Stimulated activated naive CD8-positive, alpha-beta T cell treated with anti-CD3 and anti-CD28 coated beads, Interleukin-15, Interleukin-2, amounts not matched to agents 100 ng/mL and 50 ng/mL, for 24 hours (primary cell): ENCODE results near the gene SIK1.
"Not testable (repeated sequence)": the region's sequence is repeated elsewhere in the genome, so short reads cannot be mapped to it uniquely, and the experiment has no call there.

ENCODE experiments used
- H3K27ac Mint-ChIP-seq: one replicate; pipeline ENCODE4 v1.8.0; 2021; ENCODE audit warnings: mild to moderate bottlenecking, mixed read lengths
- H3K27me3 Mint-ChIP-seq: one replicate; pipeline ENCODE4 v1.8.0; 2021; ENCODE audit warnings: mixed read lengths
- H3K36me3 Mint-ChIP-seq: one replicate; pipeline ENCODE4 v1.8.0; 2021; ENCODE audit warnings: low read depth, mixed read lengths
- H3K4me1 Mint-ChIP-seq: one replicate; pipeline ENCODE4 v1.8.0; 2021; ENCODE audit warnings: low read depth, mixed read lengths
- H3K4me3 Mint-ChIP-seq: one replicate; pipeline ENCODE4 v1.8.0; 2021; ENCODE audit warnings: mild to moderate bottlenecking, mixed read lengths
- H3K9me3 Mint-ChIP-seq: one replicate; pipeline ENCODE4 v1.8.0; 2021; ENCODE audit warnings: mixed read lengths

SIK1 gene

DNA sequence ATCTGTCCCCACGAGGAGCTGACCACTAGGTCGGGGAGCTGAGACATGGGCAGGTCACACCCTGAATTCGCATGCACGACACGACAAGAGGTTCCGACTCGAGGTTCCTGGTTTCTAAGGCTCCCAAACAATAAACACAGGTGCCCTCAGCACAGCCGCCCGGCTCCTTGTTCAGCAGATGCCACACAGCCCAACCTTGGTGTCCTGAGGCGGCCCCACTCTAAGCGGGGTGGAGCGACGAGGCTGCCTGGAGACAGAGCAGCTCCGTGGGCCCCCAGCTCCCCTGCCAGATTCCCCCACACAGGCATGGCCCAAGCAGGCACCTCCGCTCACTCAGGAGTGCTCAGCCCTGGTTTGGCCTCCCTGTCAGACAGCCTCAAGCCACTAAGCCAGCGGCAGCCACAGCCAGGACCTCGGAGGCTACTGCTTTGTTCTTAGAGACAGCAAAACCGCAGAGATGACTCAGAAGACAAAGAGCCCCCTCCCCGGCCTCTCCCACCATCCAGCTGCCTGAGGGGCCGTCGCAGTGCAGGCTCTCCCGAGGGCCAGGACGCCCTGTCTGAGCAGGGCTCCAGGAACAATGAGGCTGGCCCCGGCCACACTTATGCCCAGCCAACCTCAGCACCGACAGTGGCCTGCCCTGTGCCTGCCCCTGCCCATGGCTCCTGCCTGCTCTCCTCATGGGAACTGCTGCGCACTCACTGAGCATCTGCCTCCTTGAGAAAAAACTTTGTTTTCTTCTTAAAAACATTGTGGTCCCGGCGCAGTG lies 14.7 kb downstream of the SIK1 start:
- not testable (repeated sequence) for H3K4me1 Mint-ChIP-seq, H3K9me3 Mint-ChIP-seq, H3K4me3 Mint-ChIP-seq, H3K27ac Mint-ChIP-seq, H3K36me3 Mint-ChIP-seq, H3K27me3 Mint-ChIP-seq

DNA sequence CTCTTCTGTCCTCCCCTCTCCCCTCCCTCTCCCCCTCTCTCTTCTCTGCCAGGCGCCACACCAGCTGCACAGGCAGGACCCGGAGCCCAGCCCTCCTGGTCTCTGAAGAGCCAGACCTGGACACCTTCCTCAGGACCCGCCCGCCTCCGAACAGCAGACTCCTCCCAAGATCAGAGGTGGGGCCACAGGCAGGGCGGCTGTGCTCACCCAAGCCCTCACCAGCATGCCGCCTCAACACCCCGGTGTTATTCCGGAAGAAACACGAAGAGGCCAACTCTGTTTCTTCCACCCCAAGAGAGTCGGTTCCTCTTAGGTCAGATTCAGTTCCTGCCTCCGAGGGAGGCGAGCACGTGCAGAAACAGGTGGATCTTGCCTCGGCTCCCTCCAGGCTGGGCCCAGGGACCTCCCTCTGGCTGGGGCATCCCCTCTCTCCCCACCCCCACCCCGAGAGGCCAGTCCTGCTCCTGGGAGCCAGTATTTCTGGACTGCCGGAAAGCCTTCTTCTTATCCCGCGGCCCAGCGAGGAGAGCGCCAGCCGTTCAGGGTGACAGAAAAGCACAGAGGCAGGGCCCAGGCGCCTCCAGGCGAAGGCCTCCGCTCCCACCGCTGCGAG lies 16.4 kb downstream of the SIK1 start:
- not testable (repeated sequence) for H3K36me3 Mint-ChIP-seq, H3K27me3 Mint-ChIP-seq, H3K9me3 Mint-ChIP-seq, H3K4me3 Mint-ChIP-seq, H3K4me1 Mint-ChIP-seq, H3K27ac Mint-ChIP-seq

DNA sequence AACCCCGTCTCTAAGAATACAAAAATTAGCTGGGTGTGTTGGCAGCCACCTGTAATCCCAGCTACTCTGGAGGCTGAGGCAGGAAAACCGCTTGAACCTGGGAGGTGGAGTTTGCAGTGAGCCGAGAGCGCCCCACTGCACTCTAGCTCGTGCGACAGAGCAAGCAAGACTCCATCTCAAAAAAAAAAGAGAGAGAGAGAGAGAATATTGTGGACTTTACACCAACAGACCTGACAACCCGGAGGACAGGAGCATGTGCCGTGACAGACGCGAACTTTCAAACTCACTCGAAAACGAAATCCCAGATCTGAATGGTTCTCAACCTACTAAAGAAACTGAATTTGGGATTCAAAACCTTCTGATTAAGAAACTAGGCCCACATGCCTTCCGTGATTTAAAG lies 19.8 kb downstream of the SIK1 start:
- H3K4me1 Mint-ChIP-seq, H3K27me3 Mint-ChIP-seq, H3K27ac Mint-ChIP-seq, H3K9me3 Mint-ChIP-seq, H3K36me3 Mint-ChIP-seq, H3K4me3 Mint-ChIP-seq: not testable (repeated sequence)

DNA sequence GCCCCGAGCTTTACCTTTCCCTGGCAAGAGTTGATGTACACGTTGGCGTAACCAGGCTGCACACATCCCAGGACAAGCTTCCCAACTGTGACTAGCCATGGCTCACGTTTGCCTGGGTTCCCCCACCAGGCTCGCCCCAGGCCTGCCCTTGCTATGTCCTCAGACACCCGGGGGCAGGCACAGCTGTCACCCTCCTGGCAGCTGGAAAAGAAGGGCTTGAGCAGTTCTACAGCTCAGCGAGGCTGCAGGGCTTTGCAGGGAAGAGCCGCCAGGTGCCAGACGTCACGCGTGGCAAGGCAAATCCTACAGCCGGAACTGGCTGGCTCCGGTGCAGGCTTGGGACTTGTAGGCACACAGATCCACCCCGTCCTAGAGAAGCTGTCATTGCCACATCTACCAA lies 22.5 kb downstream of the SIK1 start:
- not testable (repeated sequence) for H3K4me3 Mint-ChIP-seq, H3K9me3 Mint-ChIP-seq, H3K27ac Mint-ChIP-seq, H3K27me3 Mint-ChIP-seq, H3K4me1 Mint-ChIP-seq, H3K36me3 Mint-ChIP-seq

DNA sequence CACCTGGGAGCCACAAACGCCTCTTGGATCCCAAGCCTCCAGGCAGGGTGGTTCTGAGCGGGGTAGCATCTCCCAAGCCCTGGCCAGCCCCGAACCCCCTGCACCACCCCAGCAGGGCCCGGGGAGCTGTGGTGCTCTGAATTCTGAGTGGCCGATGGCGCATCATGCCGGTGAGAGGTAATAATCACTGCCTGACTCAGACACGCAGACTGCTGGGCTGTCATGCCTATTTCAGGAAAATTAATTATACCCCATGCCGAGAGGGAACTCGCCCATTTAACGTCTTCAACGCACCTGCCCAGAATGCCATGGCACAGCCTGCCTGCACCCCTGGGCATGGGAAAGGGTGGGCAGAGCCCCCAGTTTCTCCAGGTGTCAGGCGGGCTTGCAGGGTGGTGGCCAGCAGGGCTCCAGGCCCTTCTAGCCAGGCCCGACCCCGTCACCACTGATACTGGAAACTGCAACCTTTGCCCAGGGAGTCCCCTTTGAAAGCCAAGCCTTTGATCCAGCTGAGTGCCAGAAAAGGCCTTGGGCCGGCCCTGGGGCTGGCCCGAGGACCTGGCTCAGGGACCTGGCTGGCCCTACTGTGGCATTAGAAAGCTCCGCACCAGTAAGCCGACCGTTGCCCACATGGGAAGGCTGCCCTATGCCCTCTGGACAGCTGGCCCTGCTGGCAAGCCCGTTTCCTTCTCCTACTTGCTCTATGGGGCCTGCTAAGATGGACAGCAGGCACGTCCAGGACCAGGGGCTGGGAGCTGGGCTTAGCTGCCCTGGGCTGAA lies 23.1 kb downstream of the SIK1 start:
- H3K4me1 Mint-ChIP-seq, H3K27ac Mint-ChIP-seq, H3K36me3 Mint-ChIP-seq, H3K4me3 Mint-ChIP-seq, H3K9me3 Mint-ChIP-seq, H3K27me3 Mint-ChIP-seq: not testable (repeated sequence)

DNA sequence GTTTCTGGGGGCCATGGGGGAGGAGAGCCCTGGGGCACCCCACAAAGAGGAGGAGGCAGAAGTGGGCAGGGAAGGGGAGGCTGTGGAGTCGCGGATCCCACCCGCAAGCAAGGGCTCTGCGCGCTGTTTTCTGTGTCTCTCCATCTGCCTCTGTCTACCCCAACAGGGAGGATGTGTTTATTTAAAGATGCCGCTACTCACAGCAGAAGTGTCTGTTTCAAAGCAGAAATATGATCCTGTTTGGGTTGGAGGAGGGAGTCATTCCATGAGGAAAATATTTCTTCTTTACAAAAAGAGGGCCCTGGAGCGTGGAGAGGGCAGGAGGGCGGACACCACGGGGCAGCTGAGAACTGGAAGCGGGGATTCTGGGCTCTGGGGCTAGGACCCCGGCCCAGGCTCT lies 25.8 kb downstream of the SIK1 start:
- H3K4me1 Mint-ChIP-seq, H3K4me3 Mint-ChIP-seq, H3K36me3 Mint-ChIP-seq, H3K27me3 Mint-ChIP-seq, H3K9me3 Mint-ChIP-seq, H3K27ac Mint-ChIP-seq: not testable (repeated sequence)

DNA sequence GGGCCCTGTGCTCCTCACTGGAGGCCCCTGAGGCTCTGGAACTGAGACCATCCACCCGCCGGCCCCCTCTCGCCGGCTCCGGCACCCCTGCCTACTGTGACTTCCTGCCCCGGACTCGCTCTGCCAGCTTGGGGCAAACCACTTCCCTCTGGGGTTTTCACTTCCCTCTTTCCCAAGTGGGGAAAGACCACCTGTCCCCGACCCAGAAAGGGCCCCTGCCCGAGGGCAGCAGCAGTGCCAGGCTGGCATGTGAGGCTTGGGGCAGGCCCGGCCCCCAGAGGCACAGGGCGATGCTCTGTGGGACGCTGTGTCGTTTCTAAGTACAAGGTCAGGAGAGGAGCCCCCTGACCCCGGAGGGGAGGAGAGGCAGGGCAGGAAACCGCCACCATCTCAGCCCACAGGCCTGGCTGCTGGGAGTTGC lies 27.3 kb downstream of the SIK1 start:
- H3K27ac Mint-ChIP-seq, H3K9me3 Mint-ChIP-seq, H3K4me3 Mint-ChIP-seq, H3K4me1 Mint-ChIP-seq, H3K36me3 Mint-ChIP-seq, H3K27me3 Mint-ChIP-seq: not testable (repeated sequence)

DNA sequence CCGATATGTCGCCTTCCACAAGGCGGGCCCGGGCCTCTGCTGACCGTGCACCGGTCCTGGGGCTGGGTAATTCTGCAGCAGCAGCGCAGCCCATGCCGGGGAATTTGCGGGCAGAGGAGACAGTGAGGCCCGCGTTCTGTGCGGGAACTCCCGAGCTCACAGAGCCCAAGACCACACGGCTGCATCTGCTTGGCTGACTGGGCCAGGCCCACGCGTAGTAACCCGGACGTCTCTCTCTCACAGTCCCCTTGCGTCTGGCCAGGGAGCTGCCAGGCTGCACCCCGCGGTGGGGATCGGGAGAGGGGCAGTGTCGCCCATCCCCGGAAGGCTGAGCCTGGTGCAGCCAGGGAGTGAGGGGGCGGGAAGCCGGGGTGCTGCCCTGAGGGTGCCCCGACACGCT lies 27.8 kb downstream of the SIK1 start:
- H3K27me3 Mint-ChIP-seq, H3K9me3 Mint-ChIP-seq, H3K36me3 Mint-ChIP-seq, H3K27ac Mint-ChIP-seq, H3K4me3 Mint-ChIP-seq, H3K4me1 Mint-ChIP-seq: not testable (repeated sequence)

DNA sequence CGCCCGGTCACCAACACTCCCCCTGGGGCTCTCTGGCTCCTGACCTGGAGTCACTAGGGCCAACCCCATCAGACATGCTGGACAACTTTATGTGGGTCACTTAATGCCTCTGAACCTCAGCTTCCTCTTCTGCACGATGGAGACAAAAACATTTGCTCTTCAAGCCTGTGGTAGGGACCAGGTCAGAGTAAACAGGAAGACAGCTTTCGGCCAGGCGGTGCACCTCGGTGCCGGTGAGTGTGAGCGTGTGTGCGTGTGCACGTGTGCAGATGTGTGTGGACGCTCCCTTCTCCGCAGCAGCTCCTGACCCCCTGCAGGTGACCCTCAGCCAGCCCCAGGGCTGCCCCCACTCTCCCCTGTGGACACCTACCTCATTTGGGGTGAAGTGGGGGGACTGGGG lies 28.4 kb downstream of the SIK1 start:
- not testable (repeated sequence) for H3K4me1 Mint-ChIP-seq, H3K27ac Mint-ChIP-seq, H3K4me3 Mint-ChIP-seq, H3K27me3 Mint-ChIP-seq, H3K36me3 Mint-ChIP-seq, H3K9me3 Mint-ChIP-seq

DNA sequence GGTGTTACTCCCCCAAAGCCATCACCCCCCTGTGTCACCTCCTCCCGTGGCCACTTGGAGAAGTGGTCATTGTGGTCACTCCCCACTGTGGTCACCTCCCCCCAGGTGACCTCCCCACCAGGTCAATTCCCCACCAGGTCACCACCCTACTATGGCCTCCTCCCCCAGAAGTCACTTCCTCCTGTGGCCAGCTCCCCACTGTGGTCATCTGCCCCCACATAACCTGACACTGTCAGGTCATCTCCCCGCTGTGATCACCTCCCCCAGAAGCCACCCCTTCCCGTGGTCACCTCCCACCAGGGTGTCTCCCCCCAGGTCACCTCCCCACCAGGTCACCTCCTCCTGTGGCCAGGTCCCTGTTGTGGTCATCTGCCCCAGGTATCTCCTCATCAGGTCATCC lies 28.9 kb downstream of the SIK1 start:
- not testable (repeated sequence) for H3K4me3 Mint-ChIP-seq, H3K9me3 Mint-ChIP-seq, H3K4me1 Mint-ChIP-seq, H3K27me3 Mint-ChIP-seq, H3K36me3 Mint-ChIP-seq, H3K27ac Mint-ChIP-seq

DNA sequence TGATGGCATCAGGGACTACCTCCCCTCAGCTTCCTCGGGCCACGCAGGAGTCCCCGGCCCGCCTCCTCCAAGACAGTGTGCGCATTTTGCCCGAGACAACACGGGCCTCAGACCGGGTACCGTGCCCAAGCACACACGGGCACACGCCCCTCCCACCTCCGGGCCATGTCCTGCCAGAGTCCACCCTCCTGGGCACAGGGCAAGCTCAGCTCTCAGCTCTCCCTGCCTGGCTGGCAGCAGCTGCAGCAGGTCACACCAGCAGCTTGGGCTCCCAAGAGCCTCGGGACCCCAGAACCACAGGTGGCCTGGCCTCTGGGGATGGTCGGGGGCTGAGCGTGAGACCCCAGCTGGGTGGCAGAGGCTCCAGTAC lies 29.5 kb downstream of the SIK1 start:
- not testable (repeated sequence) for H3K27ac Mint-ChIP-seq, H3K9me3 Mint-ChIP-seq, H3K4me3 Mint-ChIP-seq, H3K27me3 Mint-ChIP-seq, H3K4me1 Mint-ChIP-seq, H3K36me3 Mint-ChIP-seq

DNA sequence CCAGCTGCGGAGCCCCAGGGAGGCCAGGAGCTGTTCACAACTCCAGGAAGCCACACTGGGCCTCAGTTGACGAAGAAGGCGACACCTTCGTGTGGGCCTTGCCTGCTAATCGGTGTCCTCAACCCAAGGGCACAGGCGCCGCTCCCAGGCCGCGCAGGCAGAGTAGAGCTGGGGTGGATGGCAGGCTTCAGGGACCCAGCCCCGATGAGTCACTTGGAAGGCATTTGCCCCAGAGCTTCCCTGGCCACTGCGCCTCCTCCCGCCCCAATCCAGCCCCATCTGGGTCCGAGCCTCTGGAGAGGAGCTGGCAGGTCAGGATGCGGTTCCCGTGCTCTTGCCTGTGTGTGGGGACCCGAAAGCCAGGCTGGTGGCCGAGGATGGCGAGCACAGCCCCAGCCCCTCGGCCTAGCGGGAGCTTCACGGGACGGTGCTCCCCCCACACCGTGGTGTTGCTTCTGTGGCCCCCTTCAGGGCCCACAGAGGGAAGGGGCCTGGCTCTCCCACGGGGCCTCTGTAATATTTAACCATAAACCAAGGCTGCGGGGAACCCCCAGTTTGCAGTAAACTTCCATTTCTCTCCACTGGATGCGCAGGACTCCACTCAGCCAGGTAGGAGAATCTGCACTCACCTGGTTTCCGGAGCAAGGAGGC lies 30.0 kb downstream of the SIK1 start:
- not testable (repeated sequence) for H3K4me3 Mint-ChIP-seq, H3K27ac Mint-ChIP-seq, H3K36me3 Mint-ChIP-seq, H3K9me3 Mint-ChIP-seq, H3K27me3 Mint-ChIP-seq, H3K4me1 Mint-ChIP-seq

DNA sequence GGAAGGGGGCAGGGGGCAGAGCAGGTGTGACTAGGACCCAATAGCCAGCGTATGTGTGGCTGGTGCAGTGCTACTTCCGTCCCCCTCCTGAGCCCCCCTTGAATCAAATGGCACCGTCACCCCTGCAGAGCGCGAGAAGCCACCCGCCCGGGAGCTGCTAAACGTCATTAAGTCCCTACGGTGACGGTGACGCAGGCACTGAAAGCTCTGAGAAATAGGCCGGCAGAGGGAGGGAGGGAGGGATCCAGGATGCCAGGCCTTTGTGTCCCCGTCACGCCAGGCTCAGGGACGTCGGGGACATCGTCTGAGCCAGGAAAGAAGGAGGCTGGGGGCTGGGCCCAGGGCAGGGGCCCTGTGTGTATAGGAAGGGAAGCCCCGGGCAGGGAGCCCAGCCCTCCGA lies 43.6 kb downstream of the SIK1 start:
- not testable (repeated sequence) for H3K9me3 Mint-ChIP-seq, H3K4me1 Mint-ChIP-seq, H3K4me3 Mint-ChIP-seq, H3K27me3 Mint-ChIP-seq, H3K27ac Mint-ChIP-seq, H3K36me3 Mint-ChIP-seq

DNA sequence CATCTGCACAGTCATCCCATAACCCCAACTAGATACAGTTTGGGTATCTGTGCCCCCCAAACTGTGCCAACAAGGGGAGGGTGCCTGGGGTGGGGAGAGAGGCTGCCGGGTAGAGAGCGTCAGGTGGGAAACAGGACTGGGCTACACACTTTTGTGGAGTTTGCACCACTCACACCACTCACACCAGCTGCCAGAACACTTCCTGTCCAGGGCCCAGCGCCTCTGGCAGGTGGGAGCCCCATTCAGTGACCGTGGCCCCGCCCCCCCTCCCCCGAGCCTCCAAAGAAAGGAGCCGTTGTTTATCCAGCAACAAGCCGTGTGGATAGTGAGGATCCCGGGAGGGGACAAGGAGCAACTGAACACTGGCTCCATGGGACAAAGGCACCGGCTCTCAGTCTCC lies 44.0 kb downstream of the SIK1 start:
- not testable (repeated sequence) for H3K4me1 Mint-ChIP-seq, H3K27me3 Mint-ChIP-seq, H3K27ac Mint-ChIP-seq, H3K4me3 Mint-ChIP-seq, H3K36me3 Mint-ChIP-seq, H3K9me3 Mint-ChIP-seq

DNA sequence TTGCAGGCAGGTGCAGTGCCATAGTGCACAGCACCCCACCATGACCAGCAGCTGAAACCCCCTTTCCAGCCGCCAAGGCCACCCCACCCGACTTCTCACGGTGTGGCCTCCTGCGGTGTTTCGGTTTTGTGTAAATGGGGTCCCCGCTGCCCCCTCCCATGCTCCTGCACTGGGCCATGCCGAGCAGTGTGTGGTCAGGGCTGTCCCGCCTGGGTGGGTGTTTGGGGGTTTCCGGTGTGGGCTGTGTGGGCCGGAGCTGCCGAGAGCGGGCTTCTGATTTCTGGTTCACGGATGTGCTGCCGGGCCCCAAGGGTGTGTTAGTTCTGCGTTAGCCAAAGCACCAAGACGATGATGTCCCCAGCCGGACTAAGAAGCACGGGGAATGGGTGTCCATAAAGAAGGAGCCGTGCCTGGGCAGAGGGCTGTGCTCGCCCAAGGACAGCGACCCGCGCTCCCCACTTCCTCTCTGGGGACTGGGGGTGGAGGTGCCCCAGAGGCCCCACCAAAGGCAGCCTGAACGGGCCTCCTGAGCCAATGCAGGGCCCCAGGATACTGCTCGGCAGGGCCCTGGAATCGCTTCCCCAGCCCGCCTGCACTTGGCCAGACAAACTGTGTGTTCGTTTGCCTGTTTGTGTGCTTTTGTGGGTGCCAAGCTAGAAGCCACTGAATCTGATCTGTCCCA lies 45.9 kb downstream of the SIK1 start:
- H3K4me3 Mint-ChIP-seq, H3K4me1 Mint-ChIP-seq, H3K36me3 Mint-ChIP-seq, H3K9me3 Mint-ChIP-seq, H3K27ac Mint-ChIP-seq, H3K27me3 Mint-ChIP-seq: not testable (repeated sequence)
